Measurements from ENCODE around the gene EGLN1.

GRCh38 chr1:231317306-231318014 lies 104.6 kb downstream of the EGLN1 start:
- TF ChIP-seq RBBP5 (conservative IDR thresholded peaks at IDR 0.05) (no peak), MXI1 (IDR thresholded peaks at IDR 0.05; ENCODE audit: low read depth, low read length) (no peak), FOXK2 (IDR thresholded peaks at IDR 0.05) (no peak), BRCA1 (IDR thresholded peaks at IDR 0.05; ENCODE audit: low read depth, low read length) (no peak)

Measured in GM12878 (cell line).